ENCODE data around the gene NCAPG2.
A peak's percentile ranks its signal among the peaks of the same experiment; 100 is the strongest.

Gene NCAPG2

DNA sequence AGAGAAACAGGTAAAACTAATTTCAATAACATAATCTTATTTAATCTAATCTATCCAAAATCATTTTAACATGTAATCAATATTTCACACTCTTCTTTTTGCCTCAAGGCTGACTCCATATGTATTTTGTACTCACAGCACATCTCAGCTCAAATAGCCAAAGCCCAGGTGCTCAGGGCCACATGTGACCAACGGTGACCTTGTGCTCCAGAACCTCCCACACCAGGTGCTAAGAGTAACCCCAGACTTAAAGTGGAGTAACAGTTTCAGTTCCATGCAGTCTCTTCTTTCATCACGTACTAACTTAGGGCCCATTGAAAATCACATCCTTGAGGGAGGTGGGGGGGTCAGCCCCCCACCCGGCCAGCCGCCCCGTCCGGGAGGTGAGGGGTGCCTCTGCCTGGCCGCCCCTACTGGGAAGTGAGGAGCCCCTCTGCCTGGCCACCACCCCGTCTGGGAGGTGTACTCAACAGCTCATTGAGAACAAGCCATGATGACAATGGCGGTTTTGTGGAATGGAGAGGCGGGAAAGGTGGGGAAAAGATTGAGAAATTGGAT, 47.3 kb downstream of the NCAPG2 start:
- Histone ChIP-seq H3K9ac (peak overlapping the region; percentile 60), H3K27ac (peak overlapping the region; percentile 93), H3K4me2 (peak overlapping the region; percentile 85), H3K79me2 (ENCODE audit: insufficient read depth, low read depth) (peaks cover 24% of the 10 kb centered on the region), H2AFZ (ENCODE audit: low read depth) (no peak overlapping the region), H3K36me3 (ENCODE audit: insufficient read depth) (peaks cover 12% of the 10 kb centered on the region; the same call in 1 of the 2 replicates), H4K20me1 (ENCODE audit: insufficient read depth) (no peaks in the 10 kb centered on the region), H3K4me1 (ENCODE audit: low read depth, poor library complexity, severe bottlenecking) (peaks cover 78% of the 10 kb centered on the region), H3K27me3 (ENCODE audit: insufficient read depth, low read depth) (no peaks in the 10 kb centered on the region), H3K4me3 (IDR thresholded peaks at IDR 0.05; ENCODE audit: insufficient read depth, low read depth, low read length) (no peak overlapping the region)
- TF ChIP-seq, protein P1, sequence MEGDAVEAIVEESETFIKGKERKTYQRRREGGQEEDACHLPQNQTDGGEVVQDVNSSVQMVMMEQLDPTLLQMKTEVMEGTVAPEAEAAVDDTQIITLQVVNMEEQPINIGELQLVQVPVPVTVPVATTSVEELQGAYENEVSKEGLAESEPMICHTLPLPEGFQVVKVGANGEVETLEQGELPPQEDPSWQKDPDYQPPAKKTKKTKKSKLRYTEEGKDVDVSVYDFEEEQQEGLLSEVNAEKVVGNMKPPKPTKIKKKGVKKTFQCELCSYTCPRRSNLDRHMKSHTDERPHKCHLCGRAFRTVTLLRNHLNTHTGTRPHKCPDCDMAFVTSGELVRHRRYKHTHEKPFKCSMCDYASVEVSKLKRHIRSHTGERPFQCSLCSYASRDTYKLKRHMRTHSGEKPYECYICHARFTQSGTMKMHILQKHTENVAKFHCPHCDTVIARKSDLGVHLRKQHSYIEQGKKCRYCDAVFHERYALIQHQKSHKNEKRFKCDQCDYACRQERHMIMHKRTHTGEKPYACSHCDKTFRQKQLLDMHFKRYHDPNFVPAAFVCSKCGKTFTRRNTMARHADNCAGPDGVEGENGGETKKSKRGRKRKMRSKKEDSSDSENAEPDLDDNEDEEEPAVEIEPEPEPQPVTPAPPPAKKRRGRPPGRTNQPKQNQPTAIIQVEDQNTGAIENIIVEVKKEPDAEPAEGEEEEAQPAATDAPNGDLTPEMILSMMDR (conservative IDR thresholded peaks at IDR 0.05; ENCODE audit: low read depth, low read length): no peak

DNA sequence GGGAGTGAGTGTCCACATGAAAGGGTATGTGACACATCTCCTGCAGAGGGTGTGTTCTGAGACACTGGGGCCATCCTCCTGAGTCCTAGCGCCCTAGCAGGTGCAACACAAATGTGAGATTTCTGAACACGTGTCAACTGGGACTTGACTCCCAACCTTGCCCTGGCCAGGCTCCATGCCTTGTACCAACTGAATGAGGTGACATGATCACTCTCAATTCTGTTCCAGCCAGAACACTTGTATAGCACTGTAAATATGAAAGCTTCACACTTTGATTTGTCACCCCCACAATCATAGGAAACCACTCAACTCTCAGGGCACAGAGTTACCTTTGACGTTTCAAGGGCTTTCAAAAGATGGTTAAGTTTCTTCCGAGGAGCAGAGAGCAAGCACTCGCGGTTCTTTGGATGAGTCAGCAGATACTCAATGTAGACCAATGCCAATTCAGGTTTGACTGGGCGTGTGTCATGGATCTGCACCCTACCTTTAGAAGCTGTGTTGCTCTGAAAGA, 48.6 kb downstream of the NCAPG2 start:
- Histone ChIP-seq H3K4me1 (ENCODE audit: low read depth, poor library complexity, severe bottlenecking) (peaks cover 65% of the 10 kb centered on the region), H3K79me2 (ENCODE audit: insufficient read depth, low read depth) (peaks cover 13% of the 10 kb centered on the region), H3K27me3 (ENCODE audit: insufficient read depth, low read depth) (no peaks in the 10 kb centered on the region), H4K20me1 (ENCODE audit: insufficient read depth) (no peaks in the 10 kb centered on the region), H3K4me2 (peak overlapping the region; percentile 85), H2AFZ (ENCODE audit: low read depth) (no peak overlapping the region), H3K27ac (peak overlapping the region; percentile 93), H3K4me3 (IDR thresholded peaks at IDR 0.05; ENCODE audit: insufficient read depth, low read depth, low read length) (no peak overlapping the region), H3K9ac (peak overlapping the region; percentile 60; the same call in 1 of the 2 replicates), H3K36me3 (ENCODE audit: insufficient read depth) (peaks cover 10% of the 10 kb centered on the region; the same call in 1 of the 2 replicates)
- TF ChIP-seq, protein P1 (conservative IDR thresholded peaks at IDR 0.05; ENCODE audit: low read depth, low read length): no peak

DNA sequence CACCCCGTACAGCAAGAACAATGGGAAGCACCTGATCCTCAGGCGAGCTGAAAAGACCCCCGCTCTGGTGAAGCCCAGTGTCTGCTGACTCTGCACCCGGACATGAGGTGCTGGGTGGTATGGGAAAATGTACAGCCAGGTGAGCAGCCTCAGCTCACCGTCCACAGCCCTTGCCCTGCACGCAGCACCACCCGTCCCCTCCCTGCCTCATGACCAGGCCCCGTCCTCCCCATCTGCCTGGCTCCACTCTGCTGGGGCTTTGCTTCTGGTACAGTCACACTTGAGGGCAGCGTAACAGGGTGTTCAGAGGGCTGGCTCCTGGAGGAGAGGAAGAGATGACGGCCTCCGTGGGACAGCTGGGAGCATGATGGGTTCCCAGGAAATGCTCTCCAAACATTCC, 49.1 kb downstream of the NCAPG2 start:
- Histone ChIP-seq H3K36me3 (ENCODE audit: insufficient read depth) (peaks cover 15% of the 10 kb centered on the region; the same call in 1 of the 2 replicates), H2AFZ (ENCODE audit: low read depth) (no peak overlapping the region), H3K27me3 (ENCODE audit: insufficient read depth, low read depth) (no peaks in the 10 kb centered on the region), H3K4me1 (ENCODE audit: low read depth, poor library complexity, severe bottlenecking) (peaks cover 61% of the 10 kb centered on the region), H3K4me2 (peak overlapping the region; percentile 85), H3K4me3 (IDR thresholded peaks at IDR 0.05; ENCODE audit: insufficient read depth, low read depth, low read length) (no peak overlapping the region), H4K20me1 (ENCODE audit: insufficient read depth) (no peaks in the 10 kb centered on the region), H3K9ac (peak overlapping the region; percentile 60; the same call in 1 of the 2 replicates), H3K27ac (peak overlapping the region; percentile 93), H3K79me2 (ENCODE audit: insufficient read depth, low read depth) (peaks cover 8% of the 10 kb centered on the region; the same call in 1 of the 2 replicates)
- TF ChIP-seq, protein P1 (conservative IDR thresholded peaks at IDR 0.05; ENCODE audit: low read depth, low read length): no peak

DNA sequence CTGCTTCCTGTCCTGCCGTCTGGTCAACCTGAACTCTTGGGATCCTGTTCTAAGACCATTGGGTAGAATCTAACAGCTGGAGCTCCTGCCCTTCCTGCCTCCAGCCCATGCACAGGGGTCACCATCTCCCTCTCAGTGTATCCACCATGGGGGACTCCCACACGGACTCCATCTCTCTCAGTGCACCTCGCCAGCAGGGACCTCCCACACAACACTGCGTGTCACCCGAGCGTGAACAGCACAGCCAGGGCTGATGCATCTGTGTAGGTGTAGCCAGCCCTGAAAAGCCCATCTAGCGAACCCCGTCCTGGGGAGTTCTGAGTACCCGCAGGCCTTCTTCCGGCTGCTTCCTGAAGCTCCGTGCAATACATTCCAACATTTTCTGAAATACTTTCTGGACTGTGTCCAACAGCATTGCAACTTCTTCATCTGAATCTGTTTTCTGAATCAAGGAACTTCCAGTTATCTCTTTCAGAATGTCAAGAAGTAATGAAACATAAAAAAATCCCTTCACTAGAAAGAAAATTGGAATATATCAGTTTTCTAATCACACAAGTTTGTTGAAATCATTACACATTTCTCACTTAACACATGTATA, 52.5 kb downstream of the NCAPG2 start:
- Histone ChIP-seq H3K4me3 (IDR thresholded peaks at IDR 0.05; ENCODE audit: insufficient read depth, low read depth, low read length) (no peak overlapping the region), H3K4me1 (ENCODE audit: low read depth, poor library complexity, severe bottlenecking) (peaks cover 29% of the 10 kb centered on the region), H3K27ac (no peak overlapping the region), H2AFZ (ENCODE audit: low read depth) (no peak overlapping the region), H3K4me2 (no peak overlapping the region), H3K9ac (no peak overlapping the region), H3K79me2 (ENCODE audit: insufficient read depth, low read depth) (peaks cover 10% of the 10 kb centered on the region; the same call in 1 of the 2 replicates), H4K20me1 (ENCODE audit: insufficient read depth) (no peaks in the 10 kb centered on the region; the same call in 1 of the 2 replicates), H3K27me3 (ENCODE audit: insufficient read depth, low read depth) (no peaks in the 10 kb centered on the region), H3K36me3 (ENCODE audit: insufficient read depth) (peaks cover 21% of the 10 kb centered on the region)
- TF ChIP-seq, protein P1 (conservative IDR thresholded peaks at IDR 0.05; ENCODE audit: low read depth, low read length): no peak
